SK-MEL-5 (cell line): ENCODE measurements around the gene CCDC85C. TPM values are rescaled to one million over a fixed set of nuclear protein-coding genes. Genes with fewer than 3 reads are reported as not detected.
A peak's percentile ranks its signal among the peaks of the same experiment; 100 is the strongest.

Experiments
- DNase-seq: peaks from one replicate; pipeline ENCODE4 v3.0.0-alpha.2; 2016; ENCODE audit warnings: low read depth, low spot score
- in situ Hi-C: cut with HindIII; loops from 2 replicates; pipeline ENCODE4 v1.10.0; 2016; ENCODE audit warnings: low sequenced_read_pairs, high pct_unique_total_duplicates, low pct_unique_long_range_greater_than_20kb
- total RNA-seq: library from RNA; depleted of rRNA; stranded (reverse); fragments of >200 nt; shearing (Covaris generic); gene quantifications from 2 replicates; pipeline ENCODE4 v1.2.3, GENCODE V29; 2014

The CCDC85C gene
- total RNA-seq, 1 experiment from 2014 or later, result 10.8 TPM

DNA sequence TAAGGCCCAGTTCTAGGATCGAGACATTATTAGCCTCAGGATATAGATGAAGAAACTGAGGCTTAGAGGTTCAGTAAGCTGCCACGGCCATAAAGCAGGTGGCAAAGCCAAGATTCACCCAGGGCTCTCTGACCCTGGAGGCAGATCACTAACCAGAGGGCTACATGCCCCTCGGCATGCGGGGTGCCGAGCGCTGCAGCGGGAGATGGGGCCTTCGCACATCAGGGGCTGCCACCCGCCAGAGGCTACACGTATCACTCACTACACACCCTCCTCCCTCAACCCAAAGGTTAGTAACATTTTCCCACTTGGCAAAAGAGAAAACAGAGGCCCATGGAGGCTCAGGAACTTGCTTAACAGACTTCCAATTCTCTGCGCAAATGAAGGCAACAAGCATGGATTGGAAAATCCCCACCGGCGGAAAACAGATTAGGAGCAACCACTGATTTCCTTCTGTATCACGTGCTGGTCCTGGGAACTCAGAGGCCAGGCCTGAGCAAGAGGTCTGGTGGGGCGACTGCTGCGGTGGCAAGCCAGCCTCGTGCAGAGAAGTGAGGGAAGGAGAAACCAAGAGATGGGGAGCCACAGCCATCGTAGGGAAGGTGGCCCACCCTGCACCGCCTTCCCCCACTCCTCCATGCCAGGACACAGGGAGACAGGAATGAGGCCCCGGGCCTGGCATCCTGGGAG, 6.0 kb downstream of the CCDC85C start:
- no peak for DNase-seq
- in situ Hi-C loops, result no loop called here

DNA sequence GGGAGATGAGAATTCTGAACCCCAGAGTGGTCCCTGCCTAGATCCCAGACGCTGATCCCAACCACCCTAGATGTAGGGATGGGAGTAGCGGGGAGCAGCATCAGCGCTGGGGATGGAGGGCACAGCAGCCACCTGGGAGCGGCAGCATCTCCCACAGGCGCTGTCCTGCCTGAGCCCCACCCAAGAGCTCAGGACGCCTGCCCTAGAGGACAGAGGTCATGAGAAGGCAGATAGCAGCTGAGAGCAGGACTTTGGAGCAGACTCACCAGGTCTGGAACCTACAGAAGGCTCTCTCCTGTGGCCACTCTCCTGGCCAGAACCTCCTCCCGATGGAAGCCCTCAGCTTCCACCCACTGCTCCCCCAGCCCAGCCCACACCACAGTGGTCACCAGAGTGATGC, 7.2 kb downstream of the CCDC85C start:
- in situ Hi-C loops, result no loop called here
- DNase-seq, result no peak

- in situ Hi-C loops, result no loop called here
- DNase-seq, result no peak
Observed at GRCh38 chr14:99596071-99596627, 7.9 kb downstream of the CCDC85C start.

DNA sequence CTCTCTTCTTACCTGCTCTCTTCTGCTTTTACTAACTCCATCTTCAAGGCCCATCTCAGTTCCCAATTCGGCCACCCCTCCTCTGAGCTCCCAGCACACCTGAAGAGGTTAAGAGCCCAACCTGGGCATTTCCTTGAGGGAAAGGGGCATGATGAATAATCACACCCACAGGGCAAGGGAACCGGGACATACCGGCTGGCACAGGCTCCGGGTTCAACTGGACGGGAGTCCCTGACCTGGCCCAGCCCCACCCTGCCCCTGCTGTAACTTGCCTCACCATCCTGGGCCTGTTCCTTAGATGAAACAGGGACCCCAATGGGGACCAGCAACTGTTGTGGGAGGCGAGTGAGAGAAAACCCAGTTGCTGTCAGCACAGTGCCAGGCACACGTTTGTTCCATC, 8.5 kb downstream of the CCDC85C start:
- DNase-seq, result no peak
- in situ Hi-C loops, result no loop called here

- in situ Hi-C loops, result no loop called here
- no peak for DNase-seq
Observed at GRCh38 chr14:99595034-99595433, 9.0 kb downstream of the CCDC85C start.

- DNase-seq, result no peak
- in situ Hi-C loops, result no loop called here
Observed at GRCh38 chr14:99593971-99594841, 9.8 kb downstream of the CCDC85C start.

- no peak for DNase-seq
- in situ Hi-C loops, result no loop called here
Observed at GRCh38 chr14:99592933-99593753, 10.9 kb downstream of the CCDC85C start.

DNA sequence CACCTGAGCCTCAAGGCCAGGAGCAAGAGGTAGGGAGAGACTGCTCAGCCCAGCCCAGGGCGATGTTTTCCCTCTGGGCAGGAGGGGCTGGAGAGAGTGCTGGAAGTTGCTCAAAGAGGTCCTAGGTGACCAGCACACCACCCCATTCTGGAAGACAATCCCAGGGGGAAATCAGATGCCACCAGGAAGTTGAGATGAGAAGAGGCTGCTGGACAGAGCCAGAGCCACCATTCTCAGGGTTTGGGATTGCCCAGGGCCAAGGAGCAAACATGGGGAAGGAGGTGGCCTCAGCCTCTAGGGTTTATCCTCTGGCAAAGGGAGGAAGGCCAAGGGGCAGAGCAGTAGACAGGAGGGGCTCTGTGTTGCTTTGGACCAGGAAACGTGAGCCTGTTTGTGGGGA, 11.6 kb downstream of the CCDC85C start:
- in situ Hi-C loops, result no loop called here
- DNase-seq, result no peak

DNA sequence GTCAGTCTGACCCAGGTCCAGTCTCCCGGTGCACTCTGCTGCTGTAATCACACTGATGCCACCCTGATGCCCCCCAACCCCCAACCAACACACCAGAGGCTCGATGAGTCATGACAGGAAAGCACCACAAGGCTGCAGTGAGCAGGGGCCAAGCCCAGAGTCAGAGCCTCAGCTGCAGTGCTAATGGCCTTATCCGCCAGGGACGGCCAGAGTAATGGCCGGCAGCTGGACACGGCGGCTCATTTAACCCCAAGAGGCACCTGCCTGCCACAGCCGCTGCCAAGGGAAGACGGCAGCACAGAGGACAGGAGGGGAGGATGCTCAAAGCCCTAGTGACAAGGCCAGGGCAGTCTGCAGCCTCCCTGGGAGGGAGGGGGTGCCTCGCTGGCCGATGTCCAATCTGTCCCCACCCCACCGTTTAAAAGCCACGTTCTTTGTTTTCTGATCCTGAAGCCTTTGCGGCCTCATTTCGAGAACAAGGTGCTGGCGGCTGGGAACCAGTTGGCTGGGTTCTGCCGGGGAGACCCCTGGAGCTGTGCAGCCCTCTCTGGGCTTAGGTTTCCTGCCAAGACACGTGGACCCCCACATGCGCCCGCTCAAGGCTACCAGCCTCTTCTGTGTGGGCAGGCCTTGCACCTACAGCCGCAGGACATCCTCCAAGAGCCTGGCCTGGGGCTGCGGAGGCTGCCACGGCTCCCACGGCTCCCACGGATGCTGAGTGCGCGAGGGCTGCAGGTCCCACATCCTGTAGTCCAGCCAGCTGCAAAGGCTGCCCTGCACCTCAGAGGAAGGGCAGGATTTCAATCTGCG, 13.1 kb downstream of the CCDC85C start:
- in situ Hi-C loops, result no loop called here
- DNase-seq, result no peak

DNA sequence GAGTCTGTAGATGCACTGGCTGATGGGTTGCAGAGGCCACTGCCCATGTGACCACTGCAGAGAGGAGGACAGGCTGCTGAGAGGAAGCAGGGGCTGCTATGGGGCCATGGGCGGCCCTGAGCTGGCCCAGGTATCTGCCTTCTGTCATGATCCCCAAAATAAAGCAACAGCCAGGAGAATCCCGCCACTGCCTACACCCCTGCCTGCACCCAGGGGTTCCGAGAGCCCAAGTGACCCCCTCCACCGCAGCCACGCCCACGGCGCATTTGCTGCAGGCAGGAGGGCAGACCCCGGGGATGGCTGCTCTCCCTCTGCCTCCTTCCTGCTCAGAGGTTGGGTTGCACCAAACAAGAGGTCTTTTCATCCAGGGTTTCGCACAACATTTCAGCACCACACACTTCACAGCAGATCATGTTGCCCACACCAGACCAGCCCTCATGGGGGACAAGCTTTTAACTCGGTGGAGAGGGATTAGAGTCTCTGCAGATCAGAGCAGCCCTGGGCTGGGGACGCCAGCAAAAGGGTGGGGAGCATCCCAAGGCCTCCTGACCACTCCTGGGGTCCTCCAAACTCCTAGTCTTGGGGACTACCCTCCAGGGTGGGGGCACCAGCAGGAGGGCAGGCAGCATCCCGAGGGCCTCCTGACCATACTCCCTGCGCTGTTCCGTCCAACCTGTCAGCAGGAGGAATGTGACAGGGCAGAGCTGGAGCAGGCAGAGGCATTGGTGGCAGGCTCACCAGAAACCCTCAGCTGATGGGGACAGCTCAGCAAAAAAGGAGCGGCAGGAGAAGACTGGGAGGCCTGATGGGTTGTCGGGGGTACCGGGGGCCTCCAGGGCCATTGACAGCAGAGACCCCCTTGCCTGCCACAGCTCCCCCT, 14.1 kb downstream of the CCDC85C start:
- in situ Hi-C loops, result no loop called here

GRCh38 chr14:99589031-99589441, 15.0 kb downstream of the CCDC85C start:
- in situ Hi-C loops, result no loop called here
- no peak for DNase-seq

More for the DNA sequence above, 14.1 kb downstream of the CCDC85C start:
- DNase-seq, result peak; percentile 58

- DNase-seq, result no peak
- in situ Hi-C loops, result no loop called here
Observed at GRCh38 chr14:99587460-99588278, 16.3 kb downstream of the CCDC85C start.

GRCh38 chr14:99586761-99587459, 17.1 kb downstream of the CCDC85C start:
- no peak for DNase-seq
- in situ Hi-C loops, result no loop called here

DNA sequence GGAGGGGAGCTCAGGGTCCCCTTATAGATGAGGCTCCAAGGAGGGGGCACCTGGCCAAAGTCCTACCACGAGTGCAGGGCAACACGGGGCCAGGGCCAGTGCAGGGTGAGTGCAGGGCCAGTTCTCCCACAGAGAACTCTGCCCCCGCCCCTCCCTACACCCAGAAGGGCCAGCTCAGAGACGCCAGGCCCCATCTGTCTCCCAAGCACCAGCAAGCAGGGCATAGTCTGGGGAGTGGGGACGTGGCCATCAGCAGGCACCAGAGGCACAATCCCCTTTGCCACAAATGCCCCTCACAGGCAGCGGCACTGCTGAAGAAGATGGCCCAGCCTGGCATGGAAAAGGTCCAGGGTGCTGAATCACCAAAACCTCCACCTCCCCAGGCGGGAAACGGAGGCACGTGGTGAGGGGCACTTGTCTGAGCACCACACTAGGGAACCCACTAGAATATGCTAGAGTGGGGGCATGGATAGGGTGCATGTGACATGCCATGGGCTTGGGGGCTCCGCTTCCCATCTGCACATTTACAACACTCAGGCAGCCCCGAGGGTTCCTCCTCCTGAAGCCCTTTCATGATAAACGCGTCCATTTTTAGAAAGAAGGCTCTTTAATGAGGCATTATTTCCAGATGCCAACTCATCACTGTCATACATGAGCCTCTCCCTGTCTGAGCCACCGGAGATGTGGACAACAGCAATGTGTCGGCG, 17.8 kb downstream of the CCDC85C start:
- no peak for DNase-seq
- in situ Hi-C loops, result no loop called here
